OCI-LY1 (cell line): ENCODE data around the gene CD58.

ENCODE experiments used
- H2AFZ ChIP-seq: fragments of 200-600 bp; sonication (generic), shearing (Covaris generic); 2 replicates; pipeline ENCODE4 v1.6.0; 2014; ENCODE audit warnings: antibody characterized with exemption, mild to moderate bottlenecking, low read length
- H3F3A ChIP-seq: fragments of 200-600 bp; sonication (generic), shearing (Covaris generic); 2 replicates; pipeline ENCODE4 v1.6.0; 2014; ENCODE audit warnings: mild to moderate bottlenecking, antibody characterized with exemption, low read length, moderate library complexity; ENCODE audit not compliant: insufficient read depth
- H3K27ac ChIP-seq: fragments of 200-600 bp; sonication (generic); 2 replicates; pipeline ENCODE4 v1.5.1; 2014; ENCODE audit warnings: low read length, mixed run types, mild to moderate bottlenecking, low read depth; ENCODE audit not compliant: poor library complexity, severe bottlenecking
- H3K27me3 ChIP-seq: fragments of 200-600 bp; sonication (generic); 2 replicates; pipeline ENCODE4 v1.6.0; 2014; ENCODE audit warnings: antibody characterized with exemption, mild to moderate bottlenecking, low read length, moderate library complexity; ENCODE audit not compliant: insufficient read depth
- H3K36me3 ChIP-seq: fragments of 200-600 bp; sonication (generic); 2 replicates; pipeline ENCODE4 v1.6.1; 2014; ENCODE audit warnings: mild to moderate bottlenecking, antibody characterized with exemption, low read length, moderate library complexity, mixed read lengths; ENCODE audit not compliant: insufficient read depth
- H3K4me1 ChIP-seq: fragments of 200-600 bp; sonication (generic); 2 replicates; pipeline ENCODE4 v1.5.1; 2014; ENCODE audit warnings: mild to moderate bottlenecking, low read length, moderate library complexity; ENCODE audit not compliant: insufficient read depth, severe bottlenecking
- H3K4me2 ChIP-seq: fragments of 200-600 bp; sonication (generic), shearing (Covaris generic); 2 replicates; pipeline ENCODE4 v1.6.1; 2014; ENCODE audit warnings: low read length
- H3K4me3 ChIP-seq: fragments of 200-600 bp; sonication (generic); 2 replicates; pipeline ENCODE4 v1.5.1; 2014; ENCODE audit warnings: low read length, low read depth, mild to moderate bottlenecking, mixed read lengths; ENCODE audit not compliant: poor library complexity, severe bottlenecking
- H3K79me2 ChIP-seq: fragments of 200-600 bp; shearing (Covaris generic); 2 replicates; pipeline ENCODE4 v1.6.1; 2016; ENCODE audit warnings: mixed run types, low read length, mixed read lengths; ENCODE audit not compliant: insufficient read depth
- H3K9ac ChIP-seq: fragments of 200-600 bp; sonication (generic), shearing (Covaris generic); 2 replicates; pipeline ENCODE4 v1.6.1; 2014; ENCODE audit warnings: mild to moderate bottlenecking, low read length, mixed read lengths
- H3K9me2 ChIP-seq: fragments of 200-600 bp; sonication (generic), shearing (Covaris generic); 2 replicates; pipeline ENCODE4 v1.6.1; 2014; ENCODE audit warnings: low read depth, mild to moderate bottlenecking, low read length, mixed read lengths
- H3K9me3 ChIP-seq: fragments of 200-600 bp; shearing (Covaris generic); 2 replicates; pipeline ENCODE4 v1.6.1; 2014; ENCODE audit warnings: low read length, mixed read lengths
- H4K20me1 ChIP-seq: fragments of 200-600 bp; sonication (generic), shearing (Covaris generic); 2 replicates; pipeline ENCODE4 v1.6.0; 2016; ENCODE audit warnings: mild to moderate bottlenecking, low read length; ENCODE audit not compliant: insufficient read depth
- CTCF ChIP-seq: fragments of 200-600 bp; sonication (generic), shearing (Covaris generic); IDR thresholded peaks from 2 replicates; pipeline ENCODE4 v1.5.1; 2017; ENCODE audit warnings: mild to moderate bottlenecking, antibody characterized with exemption, low read length, moderate library complexity, mixed read lengths
- EZH2 ChIP-seq: fragments of 200-600 bp; sonication (generic), shearing (Covaris generic); IDR thresholded peaks from 2 replicates; pipeline ENCODE4 v1.8.0; 2017; ENCODE audit warnings: borderline replicate concordance, mixed run types, mild to moderate bottlenecking, antibody characterized with exemption, low read length, moderate library complexity, mixed read lengths

CD58 gene

GRCh38 chr1:116513956-116514355, 56.9 kb downstream of the CD58 start:
- Histone ChIP-seq H3K9ac (no peak overlapping the region), H3K4me1 (no peaks in the 10 kb centered on the region), H3K9me3 (no peaks in the 10 kb centered on the region), H3K79me2 (no peaks in the 10 kb centered on the region), H3K9me2 (no peaks in the 10 kb centered on the region), H3K27me3 (0 out of 2 replicates have a peak, but pooled peaks cover 6% of the 10 kb centered on the region), H3K4me2 (no peak overlapping the region), H3K4me3 (no peak overlapping the region), H3K36me3 (no peaks in the 10 kb centered on the region), H4K20me1 (no peaks in the 10 kb centered on the region), H3F3A (no peaks in the 10 kb centered on the region), H2AFZ (no peak overlapping the region), H3K27ac (no peak overlapping the region)
- TF ChIP-seq CTCF = no peak
- TF ChIP-seq EZH2 = no peak

- H3K4me2 ChIP-seq = no peak overlapping the region
- H3K79me2 ChIP-seq = no peaks in the 10 kb centered on the region
- no peak overlapping the region for H3K4me3 ChIP-seq
- H3K36me3 ChIP-seq = no peaks in the 10 kb centered on the region
- H3F3A ChIP-seq = no peaks in the 10 kb centered on the region
- 0 out of 2 replicates have a peak, but pooled peaks cover 6% of the 10 kb centered on the region for H3K27me3 ChIP-seq
- no peaks in the 10 kb centered on the region for H3K4me1 ChIP-seq
- TF ChIP-seq CTCF (no peak), EZH2 (no peak)
- no peaks in the 10 kb centered on the region for H3K9me2 ChIP-seq
- no peak overlapping the region for H3K9ac ChIP-seq
- no peaks in the 10 kb centered on the region for H3K9me3 ChIP-seq
- H3K27ac ChIP-seq = no peak overlapping the region
- no peaks in the 10 kb centered on the region for H4K20me1 ChIP-seq
- no peak overlapping the region for H2AFZ ChIP-seq
Measured at GRCh38 chr1:116511459-116512019, 59.3 kb downstream of the CD58 start.

GRCh38 chr1:116510361-116510760, 60.5 kb downstream of the CD58 start:
- no peaks in the 10 kb centered on the region for H3K4me1 ChIP-seq
- H3K27me3 ChIP-seq = 0 out of 2 replicates have a peak, but pooled peaks cover 3% of the 10 kb centered on the region
- H3K4me2 ChIP-seq = no peak overlapping the region
- no peak overlapping the region for H2AFZ ChIP-seq
- no peaks in the 10 kb centered on the region for H3K9me2 ChIP-seq
- H3K27ac ChIP-seq = no peak overlapping the region
- H4K20me1 ChIP-seq = no peaks in the 10 kb centered on the region
- TF ChIP-seq EZH2 = no peak
- no peak for TF ChIP-seq CTCF
- no peaks in the 10 kb centered on the region for H3K79me2 ChIP-seq
- no peaks in the 10 kb centered on the region for H3K36me3 ChIP-seq
- no peak overlapping the region for H3K4me3 ChIP-seq
- no peaks in the 10 kb centered on the region for H3F3A ChIP-seq
- no peak overlapping the region for H3K9ac ChIP-seq
- H3K9me3 ChIP-seq = no peaks in the 10 kb centered on the region
